Hepatocyte (in vitro differentiated cells): Measurements from ENCODE around the gene PHLDB2.

Experiments
- EZH2 ChIP-seq: fragments of 200-600 bp; sonication (generic); IDR thresholded peaks from 2 replicates; pipeline ENCODE4 v1.6.1; 2016; ENCODE audit warnings: antibody characterized with exemption, mild to moderate bottlenecking, borderline replicate concordance
- TF ChIP-seq, protein P1 (sequence below): fragments of 200-600 bp; sonication (generic); IDR thresholded peaks from 2 replicates; pipeline ENCODE4 v1.5.1; 2016; ENCODE audit warnings: antibody characterized with exemption, mild to moderate bottlenecking; ENCODE audit not compliant: poor library complexity

DNA sequence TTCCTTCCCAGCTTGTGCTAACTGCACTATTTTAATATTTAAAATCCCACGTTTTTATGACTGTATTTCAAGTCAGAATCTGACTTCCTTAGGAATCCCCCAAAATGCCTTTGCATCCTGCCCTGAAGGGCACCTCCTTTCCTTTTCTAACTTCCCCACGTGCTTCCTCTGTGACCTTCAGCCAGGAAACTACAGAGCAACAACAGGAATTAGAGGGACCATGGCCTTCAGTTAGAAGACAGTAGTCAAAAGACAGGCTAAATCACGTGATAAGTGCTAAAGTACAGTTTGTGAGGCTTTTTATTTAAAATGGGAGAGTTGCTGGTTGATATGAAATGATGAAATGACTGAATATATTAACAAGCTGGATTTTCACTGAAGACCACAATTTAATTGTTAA, 108.0 kb downstream of the PHLDB2 start:
- TF ChIP-seq, protein P1, sequence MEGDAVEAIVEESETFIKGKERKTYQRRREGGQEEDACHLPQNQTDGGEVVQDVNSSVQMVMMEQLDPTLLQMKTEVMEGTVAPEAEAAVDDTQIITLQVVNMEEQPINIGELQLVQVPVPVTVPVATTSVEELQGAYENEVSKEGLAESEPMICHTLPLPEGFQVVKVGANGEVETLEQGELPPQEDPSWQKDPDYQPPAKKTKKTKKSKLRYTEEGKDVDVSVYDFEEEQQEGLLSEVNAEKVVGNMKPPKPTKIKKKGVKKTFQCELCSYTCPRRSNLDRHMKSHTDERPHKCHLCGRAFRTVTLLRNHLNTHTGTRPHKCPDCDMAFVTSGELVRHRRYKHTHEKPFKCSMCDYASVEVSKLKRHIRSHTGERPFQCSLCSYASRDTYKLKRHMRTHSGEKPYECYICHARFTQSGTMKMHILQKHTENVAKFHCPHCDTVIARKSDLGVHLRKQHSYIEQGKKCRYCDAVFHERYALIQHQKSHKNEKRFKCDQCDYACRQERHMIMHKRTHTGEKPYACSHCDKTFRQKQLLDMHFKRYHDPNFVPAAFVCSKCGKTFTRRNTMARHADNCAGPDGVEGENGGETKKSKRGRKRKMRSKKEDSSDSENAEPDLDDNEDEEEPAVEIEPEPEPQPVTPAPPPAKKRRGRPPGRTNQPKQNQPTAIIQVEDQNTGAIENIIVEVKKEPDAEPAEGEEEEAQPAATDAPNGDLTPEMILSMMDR, result no peak
- no peak for TF ChIP-seq EZH2
